HG03060 (cell line): ENCODE results near the gene MAMLD1.
A peak's percentile ranks its signal among the peaks of the same experiment; 100 is the strongest.

ENCODE experiments used
- ATAC-seq: cut with Tn5 transposase; IDR thresholded peaks from one replicate; pipeline ENCODE4 v1.9.1; 2021; ENCODE audit warnings: low read depth, moderate number of reproducible peaks; ENCODE audit not compliant: unreplicated experiment

MAMLD1 gene

DNA sequence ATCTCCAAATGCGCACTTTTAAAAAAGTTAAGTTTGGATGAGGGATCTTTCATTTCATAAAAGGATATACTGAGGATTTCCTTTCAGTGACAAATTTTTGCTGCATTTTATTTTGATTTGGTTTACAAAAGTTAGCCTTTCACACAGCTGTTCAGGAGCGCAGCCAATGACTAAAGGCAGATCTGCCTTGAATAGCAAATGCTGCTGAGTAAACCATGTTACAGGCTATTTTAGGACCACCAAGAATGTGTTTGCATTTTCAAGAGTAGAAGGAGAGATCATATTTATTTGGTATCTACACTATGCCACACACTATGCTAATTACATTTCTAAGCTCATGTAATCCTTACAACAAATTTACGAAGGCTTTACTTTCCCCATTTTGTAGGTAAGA, 92.1 kb downstream of the MAMLD1 start:
- no peak for ATAC-seq

DNA sequence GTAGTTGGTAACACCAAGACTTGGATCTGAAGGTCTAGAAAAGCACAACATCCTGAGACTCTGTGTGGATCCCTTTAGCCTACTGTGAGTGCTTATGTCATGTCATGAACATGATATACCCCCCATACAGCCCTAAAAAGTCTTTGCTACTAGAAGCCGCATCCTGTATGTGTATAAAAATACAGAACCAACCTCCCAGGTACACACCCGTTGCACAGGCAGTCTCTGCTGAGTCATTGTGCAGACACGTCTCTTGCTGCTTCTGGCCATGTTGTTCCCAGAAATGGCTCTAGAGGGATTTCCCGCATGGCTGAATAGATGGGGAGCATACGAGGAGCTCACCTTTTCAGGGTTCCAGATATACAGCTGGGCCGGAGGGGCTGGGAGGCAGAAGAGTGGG, 93.3 kb downstream of the MAMLD1 start:
- no peak for ATAC-seq

DNA sequence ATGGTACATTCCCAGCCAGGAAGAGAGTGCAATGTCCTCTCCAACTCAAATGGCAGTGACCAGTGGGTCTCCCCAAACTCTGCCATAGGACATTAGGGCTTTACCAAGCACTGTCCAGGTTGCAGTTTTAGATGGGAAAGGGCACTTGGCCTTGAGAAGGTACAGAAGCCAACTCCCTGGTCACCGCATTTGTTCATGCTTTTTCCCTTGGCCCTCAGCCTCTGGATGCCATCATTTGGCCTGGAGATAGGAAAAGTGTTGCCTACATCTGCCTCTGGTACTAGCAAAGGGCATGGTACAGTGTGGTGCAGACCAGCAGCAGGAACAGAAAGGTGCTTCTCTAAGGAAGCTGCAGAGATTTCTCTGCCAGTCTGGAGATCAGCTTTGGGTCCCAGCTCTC, 93.8 kb downstream of the MAMLD1 start:
- ATAC-seq = no peak

DNA sequence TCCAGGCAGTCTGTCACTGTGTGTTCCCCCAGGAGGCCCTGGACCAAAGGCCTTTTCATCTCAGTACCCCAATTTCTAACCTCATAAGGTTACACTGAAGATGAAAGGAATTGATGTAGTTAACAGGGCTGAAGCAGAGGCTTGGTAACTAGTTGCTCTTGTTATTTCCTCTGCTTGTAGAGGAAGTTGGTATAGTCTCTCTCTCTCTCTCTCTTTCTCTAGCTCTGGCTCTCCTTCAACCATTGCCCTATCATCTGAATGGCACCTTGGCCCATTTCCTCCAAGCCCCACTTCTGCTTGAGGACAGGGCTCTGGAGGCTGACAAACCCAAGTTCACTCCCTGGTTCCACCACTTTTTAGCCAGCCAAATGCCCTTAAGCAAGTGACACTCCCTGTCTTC, 96.1 kb downstream of the MAMLD1 start:
- no peak for ATAC-seq

DNA sequence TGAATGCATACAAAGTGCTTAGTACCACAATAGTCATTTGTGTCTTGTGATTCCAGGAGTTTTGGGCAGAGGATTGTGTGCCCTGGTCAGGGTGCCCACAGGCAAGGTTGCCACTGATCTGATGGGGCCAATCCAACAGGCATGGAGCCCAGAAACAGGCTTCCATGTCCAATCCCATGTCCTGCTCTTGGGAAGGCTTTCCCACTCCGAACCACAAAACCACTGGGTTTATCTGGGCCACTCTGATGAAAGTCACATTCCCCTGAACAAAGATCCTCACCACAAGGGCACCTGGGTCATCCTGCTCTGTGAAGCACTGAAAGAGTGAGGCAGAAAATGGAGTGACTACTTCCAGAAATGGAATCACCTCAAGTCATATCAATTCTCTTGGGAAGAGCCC, 96.9 kb downstream of the MAMLD1 start:
- ATAC-seq = no peak

DNA sequence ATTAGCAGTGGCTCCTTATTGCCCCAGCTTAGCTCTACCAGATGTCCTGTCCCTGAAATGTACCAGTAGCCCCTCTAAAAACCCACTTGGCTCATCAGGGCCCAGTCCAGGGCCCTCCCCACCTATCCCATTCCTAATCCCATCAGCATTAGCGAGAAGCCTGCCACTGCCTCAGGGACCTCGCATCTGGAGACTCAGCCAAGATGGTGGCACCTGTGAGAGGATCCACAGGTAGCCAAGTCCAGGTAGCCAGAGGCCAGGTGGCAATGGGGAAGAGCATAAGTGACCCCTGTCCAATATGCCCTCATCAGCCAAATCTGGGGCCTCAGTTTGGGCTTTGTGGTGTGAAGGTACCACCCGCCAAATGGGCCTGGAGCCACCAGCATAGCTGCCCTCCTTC, 97.7 kb downstream of the MAMLD1 start:
- ATAC-seq = no peak

DNA sequence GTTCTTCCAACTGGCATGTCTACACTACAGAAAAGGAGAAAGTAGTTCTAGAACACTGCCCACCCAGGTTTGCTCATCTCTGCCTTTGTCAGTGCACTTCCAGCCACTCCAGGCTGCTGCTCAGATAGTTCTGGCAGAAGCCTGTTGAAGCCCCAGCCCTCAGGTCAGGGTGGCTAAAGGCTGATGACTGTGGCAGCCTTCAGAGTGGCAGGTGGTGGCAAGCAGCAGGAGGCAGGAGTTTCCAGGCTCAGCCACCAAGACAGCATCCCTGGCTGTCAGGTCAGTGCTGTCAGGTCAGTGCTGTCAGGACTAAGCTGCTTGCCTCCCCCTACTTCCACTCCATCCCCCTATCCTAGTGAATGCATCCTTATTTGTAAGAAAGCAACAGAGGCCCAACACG, 100.4 kb downstream of the MAMLD1 start:
- ATAC-seq = no peak

DNA sequence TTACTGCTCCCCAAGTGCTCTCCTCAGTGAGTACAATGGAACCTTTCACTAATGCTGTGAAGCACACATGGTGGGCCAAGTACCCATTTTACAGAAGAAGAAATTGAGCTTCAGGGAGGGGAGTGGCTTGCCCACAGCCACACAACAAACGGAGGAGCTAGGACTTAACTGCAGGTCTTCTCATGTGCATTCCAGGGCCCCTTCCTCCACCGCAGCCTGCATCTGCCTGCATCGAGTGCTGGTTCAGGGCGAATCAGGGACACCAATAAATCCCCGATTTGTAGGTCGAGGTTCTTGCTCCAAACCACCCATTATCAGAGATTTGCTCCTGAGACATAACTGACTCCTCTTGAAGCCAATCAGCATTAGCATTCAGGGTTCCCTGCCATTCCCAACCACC, 100.9 kb downstream of the MAMLD1 start:
- no peak for ATAC-seq

DNA sequence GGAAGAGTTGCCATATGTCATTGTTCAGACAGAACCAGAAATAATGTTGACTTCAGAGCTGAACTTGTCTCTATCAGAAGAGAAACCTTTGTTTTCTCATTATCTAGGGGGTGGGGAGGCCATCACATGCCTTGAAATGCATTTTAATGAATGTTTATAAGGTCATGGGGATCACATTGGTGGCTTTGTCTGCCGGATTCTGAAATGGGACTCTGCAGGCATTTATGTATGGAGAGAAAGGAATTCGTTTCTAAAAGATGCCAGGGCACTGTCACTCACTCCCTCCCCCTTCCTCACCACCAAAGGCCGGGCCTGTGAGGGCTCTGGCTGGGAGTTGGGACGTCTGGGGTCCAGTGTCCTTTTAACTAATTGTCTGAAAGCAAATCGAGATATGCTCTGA, 102.2 kb downstream of the MAMLD1 start:
- ATAC-seq = no peak

DNA sequence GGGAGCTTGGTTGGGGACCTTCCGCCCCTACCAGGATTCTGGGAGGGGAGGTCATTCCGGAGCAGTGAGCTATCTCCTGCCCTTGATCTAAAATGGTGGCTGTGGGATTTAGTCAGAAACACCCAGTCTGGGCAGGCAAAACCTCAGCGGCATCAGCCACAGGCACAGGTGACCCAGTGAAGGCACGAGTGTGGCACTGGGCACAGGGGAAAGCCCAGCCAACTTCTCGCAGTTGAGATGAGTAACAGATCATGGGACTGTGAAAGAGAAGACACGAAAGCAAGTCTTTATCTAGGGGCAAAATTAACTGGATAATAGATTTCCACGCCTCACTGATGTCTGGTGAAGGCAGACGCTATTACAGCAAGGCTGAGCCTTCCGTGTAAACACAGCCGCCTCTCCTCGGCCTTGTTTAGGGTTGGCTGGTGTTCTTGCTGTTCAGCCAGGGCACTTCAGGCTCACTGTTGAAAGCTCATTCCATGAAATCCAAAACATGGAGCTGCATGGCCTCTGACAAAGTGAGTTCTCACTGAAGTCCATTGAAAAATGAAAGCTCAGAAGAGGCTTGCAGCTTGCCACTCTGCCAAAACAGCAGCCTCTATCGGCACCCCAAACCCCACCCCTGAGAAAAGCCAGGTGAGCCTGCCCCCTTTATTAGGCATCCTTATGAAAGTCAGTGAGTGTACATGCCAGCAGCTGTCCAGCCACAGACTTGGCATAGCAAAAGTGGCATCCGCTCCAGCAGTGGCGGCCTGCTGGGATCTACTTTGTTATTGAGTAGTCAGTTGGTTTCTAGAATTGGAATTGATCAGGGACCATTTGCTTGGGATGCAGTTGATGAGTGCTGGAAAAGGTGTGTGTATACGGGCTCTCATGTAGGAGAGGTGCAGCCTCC, 103.0 kb downstream of the MAMLD1 start:
- ATAC-seq = no peak

DNA sequence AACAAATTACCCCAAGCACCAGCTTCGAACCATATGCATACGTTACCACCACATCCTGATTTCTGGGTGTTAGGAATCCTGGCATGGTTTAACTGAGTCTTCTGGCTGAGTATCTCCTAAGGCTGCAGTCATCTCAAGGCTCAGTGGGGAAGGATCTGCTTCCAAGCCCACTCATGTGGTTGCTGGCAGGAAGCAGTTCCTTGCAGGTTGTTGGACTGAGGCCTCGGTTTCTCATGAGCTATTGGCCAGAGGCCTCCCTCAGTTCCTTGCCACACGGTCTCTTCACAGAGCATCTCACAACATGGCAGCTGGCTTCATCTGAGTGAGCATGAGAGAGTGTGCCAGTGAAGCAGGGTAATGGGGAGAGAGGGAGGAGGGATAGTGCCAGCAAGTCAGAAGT, 109.2 kb downstream of the MAMLD1 start:
- ATAC-seq = no peak

DNA sequence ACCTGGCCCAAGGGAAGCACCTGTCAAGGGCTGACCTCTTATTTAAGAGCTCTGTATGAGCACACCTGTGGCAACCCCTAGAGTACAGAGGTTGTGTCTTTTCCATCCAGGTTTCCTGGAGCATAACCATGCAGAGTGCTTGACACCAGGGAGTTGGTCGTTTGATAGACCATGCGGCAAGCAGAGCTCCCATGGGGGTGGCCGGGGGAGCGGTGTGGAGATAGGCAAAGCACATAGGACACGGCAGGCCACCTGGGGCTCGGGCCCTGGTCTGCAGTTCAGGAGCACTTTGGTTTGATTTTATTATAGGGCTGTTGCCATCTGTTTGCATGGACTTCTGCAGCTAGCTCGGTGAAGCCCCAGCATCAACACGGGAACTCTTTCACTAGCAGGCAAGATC, 110.3 kb downstream of the MAMLD1 start:
- ATAC-seq = no peak

DNA sequence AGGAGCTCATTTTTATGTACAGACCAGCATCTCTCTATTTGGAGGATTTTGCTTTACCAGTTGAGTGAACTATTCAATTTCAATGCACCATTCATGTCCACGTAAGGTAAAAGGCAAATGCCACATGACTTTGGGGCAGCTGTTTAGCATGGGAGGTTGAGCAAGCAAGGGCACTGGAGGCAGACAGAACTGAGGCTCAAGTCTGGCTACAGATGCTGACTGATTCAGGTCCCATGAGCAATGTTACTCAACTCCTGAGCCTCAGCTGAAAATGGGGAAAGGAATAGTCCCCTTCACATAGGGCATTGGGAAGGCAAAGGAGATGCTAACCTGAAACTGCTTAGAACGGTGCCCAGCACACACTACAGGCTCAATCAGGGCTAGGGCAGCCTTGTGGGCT, 112.3 kb downstream of the MAMLD1 start:
- ATAC-seq = no peak

DNA sequence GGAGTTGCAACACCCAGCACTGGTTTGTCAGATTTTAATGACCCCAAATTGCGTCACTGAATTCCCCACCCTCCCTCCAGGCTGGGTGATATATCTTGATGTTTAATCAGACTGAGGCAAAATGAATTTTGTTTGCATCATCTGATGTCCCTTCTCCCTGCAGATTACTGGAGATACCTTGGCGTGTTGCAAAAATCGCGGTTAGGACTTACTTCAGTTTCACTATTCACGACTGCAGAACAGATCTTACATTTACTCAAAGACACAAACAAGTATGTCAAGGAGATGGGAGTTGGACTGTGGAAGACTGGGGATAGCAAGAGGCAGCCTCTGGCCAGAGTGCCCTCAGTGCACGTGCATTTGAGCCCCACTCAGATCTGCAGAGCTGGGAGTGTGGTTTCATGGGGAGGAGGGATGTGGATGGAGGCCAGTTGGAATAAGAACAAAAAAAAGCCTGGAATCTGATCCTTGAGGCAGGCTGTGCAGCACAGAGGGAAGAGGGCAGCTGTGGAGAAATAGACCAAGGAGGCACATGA, 113.1 kb downstream of the MAMLD1 start:
- no peak for ATAC-seq

DNA sequence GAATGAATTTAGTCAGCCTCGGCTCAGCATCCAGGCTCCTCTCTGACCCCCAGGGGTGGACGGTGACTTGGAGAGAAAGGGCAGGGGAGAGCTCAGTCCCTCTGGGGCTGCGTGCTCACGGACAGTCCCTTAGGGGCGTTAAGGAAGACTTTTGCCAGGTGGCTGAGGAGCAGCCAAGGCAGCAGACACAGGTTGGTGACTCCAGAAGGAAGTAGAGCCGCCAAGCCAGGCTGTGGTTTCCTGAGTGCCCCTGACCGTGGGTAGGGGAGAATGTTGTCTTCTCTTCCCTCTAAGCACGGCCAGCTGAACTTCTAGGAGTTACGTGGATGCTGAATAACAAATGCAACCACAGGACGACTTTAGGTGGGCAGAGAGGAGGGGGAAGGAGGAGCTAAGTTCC, 114.3 kb downstream of the MAMLD1 start:
- no peak for ATAC-seq

DNA sequence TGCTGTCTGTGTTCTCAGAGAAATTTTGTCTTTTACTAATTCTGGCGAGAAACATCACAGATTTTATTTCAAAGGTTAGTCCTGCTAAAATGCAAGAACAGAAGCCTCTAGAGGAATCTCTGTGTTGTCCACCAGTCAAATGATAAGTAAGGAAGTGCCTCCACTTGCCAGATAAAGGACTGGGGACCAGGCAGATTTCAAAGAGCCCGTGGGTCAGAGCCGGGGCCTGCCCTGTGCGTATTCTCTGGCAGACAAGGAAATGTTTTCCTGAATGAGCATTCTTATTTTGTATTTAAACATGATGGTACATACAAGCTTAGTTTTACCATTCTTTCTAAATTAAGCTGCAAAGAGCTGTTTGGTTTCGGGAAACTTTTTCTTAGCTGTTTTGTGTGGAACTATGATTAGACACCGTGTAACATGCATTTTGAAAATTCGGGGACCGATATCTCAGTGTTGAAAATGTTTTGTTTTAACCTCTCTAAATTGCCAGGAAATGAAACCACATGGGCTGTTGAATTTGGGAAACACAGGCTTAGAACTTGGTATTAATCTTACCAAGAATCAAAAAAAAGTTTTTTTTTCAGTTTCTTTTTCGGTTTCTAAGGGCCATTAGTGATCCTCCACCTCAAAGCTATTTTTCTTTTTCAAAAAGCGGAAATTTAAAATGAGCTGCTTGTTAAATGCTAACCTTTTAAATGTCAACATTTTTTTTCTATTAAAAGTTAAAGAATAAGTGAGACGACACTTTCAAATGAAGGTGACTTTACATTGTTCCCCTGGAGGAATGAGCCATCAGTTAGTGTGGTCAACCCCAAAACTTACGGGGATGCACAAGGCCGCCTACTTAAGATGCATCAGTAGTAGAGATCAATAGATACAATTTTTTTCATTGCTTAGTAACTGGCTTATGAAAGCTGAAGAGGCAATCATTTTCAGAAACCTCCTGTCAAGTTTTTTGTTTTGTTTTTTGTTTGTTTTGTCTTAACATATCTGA, 115.7 kb downstream of the MAMLD1 start:
- peak; percentile 42 for ATAC-seq

DNA sequence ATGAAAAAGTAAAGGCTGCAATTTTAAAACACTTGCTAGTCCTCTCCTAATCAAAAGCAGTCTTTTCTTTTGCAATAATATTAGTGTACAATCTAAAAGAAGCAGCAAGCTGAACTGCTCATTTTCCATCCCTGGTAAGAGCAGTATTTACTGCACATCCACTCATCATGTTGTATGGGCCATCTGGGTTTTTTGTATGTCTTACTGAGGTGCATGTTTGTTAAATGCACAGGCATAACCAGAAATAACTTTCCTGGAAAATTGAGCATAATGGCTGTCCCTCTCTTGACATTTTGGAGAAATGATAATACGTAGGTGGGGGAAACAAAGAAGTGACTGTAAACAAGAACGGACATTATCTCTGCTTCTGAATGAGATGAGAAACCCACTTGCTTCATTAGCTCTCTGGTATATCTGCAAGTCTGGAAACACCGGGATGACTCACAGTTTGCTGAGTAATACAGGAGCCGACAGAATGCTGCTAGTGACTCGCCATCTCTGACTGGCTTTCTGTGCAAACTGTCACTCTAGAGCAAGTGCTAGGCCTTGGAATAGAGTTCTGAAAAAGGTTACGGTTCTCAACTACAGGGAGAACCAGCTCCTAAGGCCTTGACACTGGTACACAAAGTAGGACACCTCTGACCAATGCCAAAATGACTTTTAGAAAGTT, 119.6 kb downstream of the MAMLD1 start:
- peak; percentile 68 for ATAC-seq

DNA sequence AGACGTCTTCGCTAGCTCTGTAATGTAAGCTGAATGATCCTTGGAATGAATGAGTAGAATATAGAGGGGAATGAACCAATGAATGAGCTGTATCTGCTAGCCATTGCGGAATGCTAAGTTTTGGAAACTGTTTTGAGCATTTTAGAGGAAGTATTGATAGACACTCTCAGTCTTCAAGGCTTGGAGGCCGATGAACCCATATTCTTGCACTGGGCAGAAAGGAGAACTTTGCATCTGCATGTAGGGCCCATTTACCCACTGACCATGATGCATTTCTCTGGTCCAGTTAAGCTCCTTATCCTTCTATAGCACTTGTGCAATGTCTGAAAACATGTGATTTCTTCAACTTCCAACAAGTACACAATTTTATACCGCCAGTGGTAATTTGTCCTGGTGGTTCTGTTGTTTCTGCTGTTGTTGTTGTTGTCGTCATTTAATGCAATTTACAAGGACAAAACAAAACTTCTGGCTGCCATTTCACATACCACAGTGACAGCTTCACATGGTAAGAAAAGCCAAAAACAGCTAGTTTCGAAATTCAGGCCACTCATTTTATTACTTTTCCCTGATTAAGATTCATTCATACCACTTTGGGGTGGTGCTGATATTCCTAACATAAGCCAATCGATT, 120.4 kb downstream of the MAMLD1 start:
- no peak for ATAC-seq

DNA sequence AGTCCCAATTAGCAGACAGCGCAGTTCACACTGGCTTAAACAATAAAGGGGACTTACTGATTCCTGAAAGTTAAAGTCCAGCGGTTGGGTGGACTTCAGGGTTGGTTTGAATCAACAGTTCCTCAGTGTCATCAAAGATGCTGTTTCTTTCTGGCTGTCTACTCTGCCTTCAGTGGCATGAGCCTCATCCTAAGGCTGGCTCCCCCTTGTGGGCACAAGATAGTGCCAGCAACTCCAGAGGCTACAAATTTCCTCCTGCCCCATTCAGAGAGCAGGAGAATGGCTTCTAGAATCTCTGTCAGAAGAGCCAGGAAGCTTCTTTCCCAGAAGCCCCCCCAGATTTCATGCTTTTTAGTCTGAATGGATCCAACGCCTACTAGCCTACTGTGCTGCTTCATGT, 122.9 kb downstream of the MAMLD1 start:
- ATAC-seq = no peak

DNA sequence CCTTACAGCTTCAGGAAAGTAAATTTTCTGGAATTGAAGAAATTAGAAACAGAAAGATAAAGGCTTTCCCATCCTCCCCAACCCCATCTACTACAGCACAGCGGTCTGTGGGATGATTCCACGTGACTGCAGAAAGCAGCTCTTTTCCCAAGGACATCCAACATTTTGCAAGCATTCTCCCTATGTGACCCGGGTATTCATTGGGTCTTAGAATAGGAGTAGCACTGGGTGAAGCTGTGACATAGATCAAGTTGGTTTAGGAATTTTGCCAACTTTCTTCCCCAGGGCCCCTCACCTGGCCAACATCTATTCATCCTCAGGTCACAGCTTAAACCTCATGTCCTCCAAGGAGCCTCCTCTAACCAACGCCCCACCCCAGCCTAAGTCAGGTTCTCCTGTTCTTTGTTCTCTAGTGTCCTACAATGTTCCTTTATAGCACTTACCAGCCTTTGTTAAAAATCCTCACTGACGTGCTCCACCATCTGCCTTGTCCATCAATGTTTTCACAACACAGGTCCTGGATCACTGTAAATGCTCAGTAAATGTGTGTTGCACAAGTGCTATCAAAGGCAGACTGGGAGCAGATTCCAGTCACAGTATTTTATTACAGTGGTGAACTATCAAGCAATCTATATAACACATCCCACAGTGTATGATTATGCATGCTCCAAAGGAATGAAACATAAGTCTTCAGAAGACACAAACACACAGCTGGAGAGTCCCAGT, 124.4 kb downstream of the MAMLD1 start:
- no peak for ATAC-seq
